Neural cell (in vitro differentiated cells): ENCODE data around the gene PREX1. TPM values are rescaled to one million over a fixed set of nuclear protein-coding genes. Genes with fewer than 3 reads are reported as not detected.

Experiments used
- H2AFZ ChIP-seq: fragments of 200-600, 300-800 bp; sonication (generic), shearing (Covaris generic); 2 replicates; pipeline ENCODE4 v1.6.0; 2014; ENCODE audit warnings: low read depth, mild to moderate bottlenecking, antibody characterized with exemption, low read length, moderate library complexity
- H3F3A ChIP-seq: fragments of 200-600 bp; shearing (Covaris generic); 2 replicates; pipeline ENCODE4 v1.6.1; 2016; ENCODE audit warnings: mild to moderate bottlenecking, moderate library complexity, mixed read lengths, antibody characterized with exemption, low read length; ENCODE audit not compliant: insufficient read depth, poor library complexity, severe bottlenecking
- H3K27ac ChIP-seq: fragments of 200-600, 300-800 bp; sonication (generic), shearing (Covaris generic); 2 replicates; pipeline ENCODE4 v1.5.1; 2014; ENCODE audit warnings: mild to moderate bottlenecking, low read length, moderate library complexity
- H3K27me3 ChIP-seq: fragments of 300-800, 200-600 bp; sonication (generic), shearing (Covaris generic); 2 replicates; pipeline ENCODE4 v1.6.0; 2014; ENCODE audit warnings: mild to moderate bottlenecking, low read depth, low read length, moderate library complexity; ENCODE audit not compliant: insufficient read depth
- H3K36me3 ChIP-seq: fragments of 300-800, 200-600 bp; sonication (generic), shearing (Covaris generic); 2 replicates; pipeline ENCODE4 v1.5.1; 2014; ENCODE audit warnings: mild to moderate bottlenecking, antibody characterized with exemption, low read length, moderate library complexity; ENCODE audit not compliant: insufficient read depth
- H3K4me2 ChIP-seq: fragments of 300-800, 200-600 bp; sonication (generic), shearing (Covaris generic); 2 replicates; pipeline ENCODE4 v1.6.0; 2014; ENCODE audit warnings: mild to moderate bottlenecking, low read length
- H3K4me3 ChIP-seq: fragments of 300-800, 200-600 bp; sonication (generic), shearing (Covaris generic); 2 replicates; pipeline ENCODE4 v1.5.1; 2014; ENCODE audit warnings: mild to moderate bottlenecking, low read length, moderate library complexity
- H3K79me2 ChIP-seq: fragments of 200-600 bp; shearing (Covaris generic); replicated peaks from 2 replicates; pipeline ENCODE4 v1.6.0; 2014; ENCODE audit warnings: mild to moderate bottlenecking, low read length, moderate library complexity; ENCODE audit not compliant: insufficient read depth
- H3K9ac ChIP-seq: fragments of 300-800, 200-600 bp; sonication (generic), shearing (Covaris generic); 2 replicates; pipeline ENCODE4 v1.6.1; 2016; ENCODE audit warnings: mild to moderate bottlenecking, low read length, mixed read lengths
- H3K9me2 ChIP-seq: fragments of 200-600 bp; shearing (Covaris generic); 2 replicates; pipeline ENCODE4 v1.6.1; 2016; ENCODE audit warnings: mild to moderate bottlenecking, low read length, mixed read lengths; ENCODE audit not compliant: insufficient read depth
- H3K9me3 ChIP-seq: fragments of 200-600, 300-800 bp; sonication (generic), shearing (Covaris generic); 2 replicates; pipeline ENCODE4 v1.6.1; 2016; ENCODE audit warnings: mild to moderate bottlenecking, mixed run types, low read length, moderate library complexity, mixed read lengths
- H4K20me1 ChIP-seq: fragments of 200-600 bp; shearing (Covaris generic); 2 replicates; pipeline ENCODE4 v1.6.1; 2016; ENCODE audit warnings: mild to moderate bottlenecking, mixed run types; ENCODE audit not compliant: insufficient read depth
- EP300 ChIP-seq: fragments of 450-650 bp; conservative IDR thresholded peaks from 2 replicates; pipeline ENCODE4 v1.6.1; 2014; ENCODE audit warnings: antibody characterized with exemption, mild to moderate bottlenecking, moderate library complexity; ENCODE audit not compliant: poor library complexity, severe bottlenecking
- EZH2 ChIP-seq: fragments of 200-600, 300-800 bp; shearing (Covaris generic), sonication (generic); IDR thresholded peaks from 2 replicates; pipeline ENCODE4 v1.6.1; 2014; ENCODE audit warnings: antibody characterized with exemption, low read length, borderline replicate concordance, mild to moderate bottlenecking; ENCODE audit not compliant: insufficient read depth, poor library complexity, severe bottlenecking
- MXI1 ChIP-seq: fragments of 450-650 bp; conservative IDR thresholded peaks from 2 replicates; pipeline ENCODE4 v1.6.1; 2014; ENCODE audit warnings: antibody characterized with exemption, mild to moderate bottlenecking; ENCODE audit not compliant: poor library complexity, severe bottlenecking
- POLR2AphosphoS5 ChIP-seq: IDR thresholded peaks from 2 replicates; pipeline ENCODE4 v1.6.1; 2012
- RAD21 ChIP-seq: fragments of 450-650 bp; conservative IDR thresholded peaks from 2 replicates; pipeline ENCODE4 v1.6.1; 2014; ENCODE audit warnings: antibody characterized with exemption, mild to moderate bottlenecking, moderate library complexity
- SMC3 ChIP-seq: fragments of 450-650 bp; conservative IDR thresholded peaks from 2 replicates; pipeline ENCODE4 v1.6.1; 2014; ENCODE audit warnings: antibody characterized with exemption, mild to moderate bottlenecking, moderate library complexity; ENCODE audit not compliant: poor library complexity
- TAF1 ChIP-seq: IDR thresholded peaks from 2 replicates; pipeline ENCODE4 v1.6.1; 2012; ENCODE audit warnings: low read depth
- polyA plus RNA-seq: library from polyadenylated mRNA; depleted of rRNA; stranded (reverse); fragments of >200 nt; gene quantifications from 2 replicates; pipeline ENCODE4 v1.2.3, GENCODE V29; 2014
- TF ChIP-seq, protein P1 (sequence below): fragments of 450-650 bp; IDR thresholded peaks from 2 replicates; pipeline ENCODE4 v1.5.1; 2014; ENCODE audit warnings: antibody characterized with exemption, mild to moderate bottlenecking, moderate library complexity; ENCODE audit not compliant: poor library complexity, severe bottlenecking
- TF ChIP-seq, protein P2 (sequence below): IDR thresholded peaks from 2 replicates; pipeline ENCODE4 v1.6.1; 2012; ENCODE audit warnings: borderline replicate concordance

Gene PREX1
- polyA plus RNA-seq, 1 donor from 2014 or later = 0.06 TPM

DNA sequence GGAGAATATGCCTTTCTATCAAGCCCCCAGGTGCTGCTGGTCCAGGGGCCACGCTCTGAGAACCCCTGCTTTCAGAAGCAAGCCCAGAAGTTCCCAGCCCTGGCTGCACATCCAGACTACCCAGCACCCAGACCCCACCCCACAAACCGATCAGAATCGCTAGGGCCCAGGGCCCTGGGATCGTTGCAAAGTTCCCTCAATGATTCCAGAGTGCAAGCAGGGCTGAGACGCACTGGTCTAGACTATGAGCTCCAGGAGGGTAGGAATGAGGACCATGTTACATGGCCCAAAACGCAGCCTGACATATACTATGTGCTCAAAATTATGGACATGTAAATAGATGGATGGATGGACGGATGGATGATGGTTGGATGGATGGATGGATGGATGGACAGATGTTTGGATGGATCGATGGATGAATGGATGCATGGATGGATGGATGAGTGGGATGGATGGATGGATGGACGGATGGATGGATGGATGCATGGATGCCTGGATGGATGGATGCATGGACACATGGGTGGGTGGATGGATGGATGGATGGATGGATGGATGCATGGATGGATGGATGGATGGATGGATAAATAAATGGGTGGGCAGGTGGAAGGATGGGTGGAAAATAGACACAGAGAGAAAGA is 194.1 kb downstream of the PREX1 start:
- H4K20me1 ChIP-seq = no peaks in the 10 kb centered on the region
- H3K27me3 ChIP-seq = no peaks in the 10 kb centered on the region
- no peaks in the 10 kb centered on the region for H3K9me3 ChIP-seq
- TF ChIP-seq SMC3 = no peak
- no peak for TF ChIP-seq TAF1
- TF ChIP-seq MXI1 = no peak
- TF ChIP-seq, protein P1, sequence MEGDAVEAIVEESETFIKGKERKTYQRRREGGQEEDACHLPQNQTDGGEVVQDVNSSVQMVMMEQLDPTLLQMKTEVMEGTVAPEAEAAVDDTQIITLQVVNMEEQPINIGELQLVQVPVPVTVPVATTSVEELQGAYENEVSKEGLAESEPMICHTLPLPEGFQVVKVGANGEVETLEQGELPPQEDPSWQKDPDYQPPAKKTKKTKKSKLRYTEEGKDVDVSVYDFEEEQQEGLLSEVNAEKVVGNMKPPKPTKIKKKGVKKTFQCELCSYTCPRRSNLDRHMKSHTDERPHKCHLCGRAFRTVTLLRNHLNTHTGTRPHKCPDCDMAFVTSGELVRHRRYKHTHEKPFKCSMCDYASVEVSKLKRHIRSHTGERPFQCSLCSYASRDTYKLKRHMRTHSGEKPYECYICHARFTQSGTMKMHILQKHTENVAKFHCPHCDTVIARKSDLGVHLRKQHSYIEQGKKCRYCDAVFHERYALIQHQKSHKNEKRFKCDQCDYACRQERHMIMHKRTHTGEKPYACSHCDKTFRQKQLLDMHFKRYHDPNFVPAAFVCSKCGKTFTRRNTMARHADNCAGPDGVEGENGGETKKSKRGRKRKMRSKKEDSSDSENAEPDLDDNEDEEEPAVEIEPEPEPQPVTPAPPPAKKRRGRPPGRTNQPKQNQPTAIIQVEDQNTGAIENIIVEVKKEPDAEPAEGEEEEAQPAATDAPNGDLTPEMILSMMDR = no peak
- TF ChIP-seq, protein P2, sequence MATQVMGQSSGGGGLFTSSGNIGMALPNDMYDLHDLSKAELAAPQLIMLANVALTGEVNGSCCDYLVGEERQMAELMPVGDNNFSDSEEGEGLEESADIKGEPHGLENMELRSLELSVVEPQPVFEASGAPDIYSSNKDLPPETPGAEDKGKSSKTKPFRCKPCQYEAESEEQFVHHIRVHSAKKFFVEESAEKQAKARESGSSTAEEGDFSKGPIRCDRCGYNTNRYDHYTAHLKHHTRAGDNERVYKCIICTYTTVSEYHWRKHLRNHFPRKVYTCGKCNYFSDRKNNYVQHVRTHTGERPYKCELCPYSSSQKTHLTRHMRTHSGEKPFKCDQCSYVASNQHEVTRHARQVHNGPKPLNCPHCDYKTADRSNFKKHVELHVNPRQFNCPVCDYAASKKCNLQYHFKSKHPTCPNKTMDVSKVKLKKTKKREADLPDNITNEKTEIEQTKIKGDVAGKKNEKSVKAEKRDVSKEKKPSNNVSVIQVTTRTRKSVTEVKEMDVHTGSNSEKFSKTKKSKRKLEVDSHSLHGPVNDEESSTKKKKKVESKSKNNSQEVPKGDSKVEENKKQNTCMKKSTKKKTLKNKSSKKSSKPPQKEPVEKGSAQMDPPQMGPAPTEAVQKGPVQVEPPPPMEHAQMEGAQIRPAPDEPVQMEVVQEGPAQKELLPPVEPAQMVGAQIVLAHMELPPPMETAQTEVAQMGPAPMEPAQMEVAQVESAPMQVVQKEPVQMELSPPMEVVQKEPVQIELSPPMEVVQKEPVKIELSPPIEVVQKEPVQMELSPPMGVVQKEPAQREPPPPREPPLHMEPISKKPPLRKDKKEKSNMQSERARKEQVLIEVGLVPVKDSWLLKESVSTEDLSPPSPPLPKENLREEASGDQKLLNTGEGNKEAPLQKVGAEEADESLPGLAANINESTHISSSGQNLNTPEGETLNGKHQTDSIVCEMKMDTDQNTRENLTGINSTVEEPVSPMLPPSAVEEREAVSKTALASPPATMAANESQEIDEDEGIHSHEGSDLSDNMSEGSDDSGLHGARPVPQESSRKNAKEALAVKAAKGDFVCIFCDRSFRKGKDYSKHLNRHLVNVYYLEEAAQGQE = no peak
- TF ChIP-seq EP300 = no peak
- no peak for TF ChIP-seq EZH2
- H3K9me2 ChIP-seq = no peaks in the 10 kb centered on the region
- H3K9ac ChIP-seq = no peak overlapping the region
- no peaks in the 10 kb centered on the region for H3K79me2 ChIP-seq
- H3F3A ChIP-seq = no peaks in the 10 kb centered on the region
- H3K4me3 ChIP-seq = no peak overlapping the region
- H3K4me2 ChIP-seq = no peak overlapping the region
- no peak overlapping the region for H3K27ac ChIP-seq
- H2AFZ ChIP-seq = no peak overlapping the region
- no peaks in the 10 kb centered on the region for H3K36me3 ChIP-seq

DNA sequence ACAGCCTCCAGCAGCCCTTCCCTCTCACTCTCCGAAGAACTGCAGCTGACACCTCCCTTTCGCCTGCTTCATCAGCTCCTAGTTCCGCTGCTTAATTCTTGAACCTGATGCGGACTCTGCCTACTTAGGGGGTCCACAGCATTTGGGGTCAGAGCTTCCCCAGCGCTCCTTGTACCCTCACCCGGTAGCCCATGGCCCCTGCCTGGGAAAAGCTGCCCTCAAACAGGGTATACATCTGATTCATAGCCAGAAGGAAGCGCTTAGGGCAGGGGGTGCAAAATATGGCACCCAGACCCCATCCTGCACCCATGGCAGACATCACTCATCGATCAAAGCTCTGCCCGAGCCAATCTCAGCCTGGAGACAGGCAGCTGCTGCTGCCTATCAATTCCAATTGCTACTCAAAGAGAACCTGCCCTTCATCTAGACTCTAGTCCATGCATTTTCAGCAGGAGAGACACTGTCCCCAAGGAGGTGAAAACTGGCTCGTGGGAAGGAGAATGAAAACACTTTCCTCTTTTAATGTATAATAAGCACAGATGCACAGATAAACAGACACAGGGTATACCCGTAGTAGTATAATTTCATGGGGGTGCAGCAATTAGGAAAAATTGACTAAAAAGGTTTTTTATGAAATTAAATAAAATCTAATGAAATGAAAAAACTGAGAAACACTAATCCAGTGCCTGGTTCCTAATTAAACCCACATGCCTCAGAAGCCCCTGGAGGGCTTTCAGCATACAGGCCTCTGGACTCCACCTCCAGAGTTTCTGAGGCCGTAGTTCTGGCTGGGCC is 194.8 kb downstream of the PREX1 start:
- H3K9me2 ChIP-seq = no peaks in the 10 kb centered on the region
- H3K27me3 ChIP-seq = no peaks in the 10 kb centered on the region
- H3K4me2 ChIP-seq = no peak overlapping the region
- no peaks in the 10 kb centered on the region for H3F3A ChIP-seq
- TF ChIP-seq MXI1 (no peak), TAF1 (no peak), POLR2AphosphoS5 (no peak), EZH2 (no peak), SMC3 (no peak), RAD21 (no peak), EP300 (no peak)
- TF ChIP-seq, protein P1 = no peak
- TF ChIP-seq, protein P2 = no peak
- no peak overlapping the region for H3K9ac ChIP-seq
- no peaks in the 10 kb centered on the region for H3K36me3 ChIP-seq
- H3K27ac ChIP-seq = no peak overlapping the region
- H4K20me1 ChIP-seq = no peaks in the 10 kb centered on the region
- no peaks in the 10 kb centered on the region for H3K79me2 ChIP-seq
- no peak overlapping the region for H3K4me3 ChIP-seq
- H2AFZ ChIP-seq = no peak overlapping the region
- no peaks in the 10 kb centered on the region for H3K9me3 ChIP-seq
